Naive thymus-derived CD8-positive, alpha-beta T cell (primary cell): ENCODE measurements around the gene JARID2. TPM values are rescaled to one million over a fixed set of nuclear protein-coding genes. Genes with fewer than 3 reads are reported as not detected.

Experiments used
- ATAC-seq, 2 donors: fragments of 150-1000 bp; cut with Tn5 transposase in 1 of 2; sonication (Bioruptor Pico), chemical (Tn5 transposase) in 1 of 2; 1 replicate in 1 of 2; 2 replicates in 1 of 2; pipeline ENCODE4 v1.10.0; 2021; ENCODE audit warnings: mild to moderate bottlenecking in 2 of 2, moderate library complexity in 2 of 2
- POLR2A ChIA-PET: fragments of 350-600 bp; sonication (Branson Sonifier 250); formaldehyde crosslinking; loops from one replicate; lab custom pipeline; 2021; ENCODE audit warnings: antibody characterized with exemption; lab: Charles Lee
- DNase-seq, 10 donors: peaks; one replicate each; pipeline versions ENCODE4 v3.0.0 to v3.0.0-alpha.2; 2020 to 2022
- H3K27ac Mint-ChIP-seq, 10 donors: one replicate each; pipeline ENCODE4 v1.8.0; 2020 to 2022; ENCODE audit warnings: mild to moderate bottlenecking in 10 of 10, mixed read lengths in 10 of 10, moderate library complexity in 4 of 10, inconsistent platforms in 1 of 10
- H3K27me3 Mint-ChIP-seq, 5 donors: one replicate each; pipeline ENCODE4 v1.8.0; 2021 to 2022; ENCODE audit warnings: mixed read lengths in 5 of 5
- H3K36me3 Mint-ChIP-seq, 3 donors: one replicate each; pipeline ENCODE4 v1.8.0; 2020 to 2022; ENCODE audit warnings: mixed read lengths in 3 of 3, mild to moderate bottlenecking in 2 of 3, inconsistent platforms in 1 of 3
- H3K4me1 Mint-ChIP-seq, 4 donors: one replicate each; pipeline ENCODE4 v1.8.0; 2021 to 2022; ENCODE audit warnings: mixed read lengths in 4 of 4
- H3K4me3 Mint-ChIP-seq, 10 donors: one replicate each; pipeline ENCODE4 v1.8.0; 2020 to 2022; ENCODE audit warnings: mild to moderate bottlenecking in 10 of 10, mixed read lengths in 10 of 10, moderate library complexity in 6 of 10, inconsistent platforms in 1 of 10
- H3K9me3 Mint-ChIP-seq, 9 donors: one replicate each; pipeline ENCODE4 v1.8.0; 2020 to 2022; ENCODE audit warnings: mixed read lengths in 9 of 9, mild to moderate bottlenecking in 3 of 9, inconsistent platforms in 1 of 9, moderate library complexity in 1 of 9
- polyA plus RNA-seq, 3 donors: library from polyadenylated mRNA; unstranded; fragments of 300-500 nt; fragmentation: Illumina TruSeq; gene quantifications; one replicate each; pipeline ENCODE4 v1.2.3, GENCODE V29; 2021
- total RNA-seq, 8 experiments: library from RNA in 2 of 8; stranded (reverse) in 2 of 8; gene quantifications; one replicate each; pipeline ENCODE4 v1.2.3 and lab custom pipeline; 2021 to 2026

Gene JARID2
- total and polyA plus RNA-seq, 5 experiments from 2014 or later: 7.6 to 23.5 (median 11.8) TPM

DNA sequence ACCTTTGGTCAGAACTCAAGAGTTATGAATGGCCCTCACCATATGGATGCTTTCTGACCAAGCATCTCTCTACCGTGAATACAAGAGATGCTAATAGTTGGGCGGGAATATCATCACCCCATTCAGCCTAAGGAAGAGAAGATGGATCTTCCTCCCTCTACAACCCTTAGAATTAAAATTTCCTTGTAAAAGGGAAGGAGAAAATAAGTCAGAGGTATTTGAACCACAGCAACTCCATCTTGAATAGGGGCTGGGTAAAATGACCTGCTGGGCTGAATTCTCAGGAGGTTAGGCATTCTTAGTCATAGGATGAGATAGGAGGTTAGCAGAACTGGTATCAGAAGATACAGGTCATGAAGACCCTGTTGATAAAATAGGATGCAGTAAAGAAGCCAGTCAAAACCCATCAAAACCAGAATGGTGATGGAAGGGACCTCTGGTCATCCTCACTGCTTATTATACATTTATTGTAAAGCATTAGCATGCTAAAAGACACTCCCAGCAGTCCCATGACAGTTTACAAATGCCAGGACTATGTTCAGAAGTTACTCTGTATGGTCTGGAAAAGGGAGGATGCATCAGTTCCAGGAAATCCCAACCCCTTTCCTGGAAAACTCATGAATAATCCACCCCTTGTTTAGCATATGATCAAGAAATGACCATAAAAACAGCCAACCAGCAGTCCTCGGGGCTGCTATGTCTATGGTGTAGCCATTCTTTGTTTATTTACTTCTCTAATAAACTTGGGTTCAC lies 315.8 kb downstream of the JARID2 start:
- DNase-seq (no peak), ATAC-seq (no peak)
- Mint-ChIP-seq H3K27ac (no peak overlapping the region), H3K27me3 (no peaks in the 10 kb centered on the region), H3K4me1 (peaks cover 6 to 19% (median 17%) of the 10 kb centered on the region in 4 donors), H3K4me3 (no peak overlapping the region), H3K9me3 (no peaks in the 10 kb centered on the region), H3K36me3 (peaks cover 0 to 4% (median 3%) of the 10 kb centered on the region in 3 donors)
- POLR2A ChIA-PET: no interaction called here

GRCh38 chr6:15562977-15563376 lies 317.1 kb downstream of the JARID2 start:
- Mint-ChIP-seq H3K27ac (peak overlapping the region in 1 of 10 donors; percentile 14), H3K4me3 (no peak overlapping the region), H3K4me1 (peaks cover 4 to 18% (median 16%) of the 10 kb centered on the region in 4 donors), H3K9me3 (no peaks in the 10 kb centered on the region), H3K36me3 (peaks cover 0 to 4% (median 3%) of the 10 kb centered on the region in 3 donors), H3K27me3 (no peaks in the 10 kb centered on the region)
- POLR2A ChIA-PET: no interaction called here
- no peak for ATAC-seq
- DNase-seq: no peak

DNA sequence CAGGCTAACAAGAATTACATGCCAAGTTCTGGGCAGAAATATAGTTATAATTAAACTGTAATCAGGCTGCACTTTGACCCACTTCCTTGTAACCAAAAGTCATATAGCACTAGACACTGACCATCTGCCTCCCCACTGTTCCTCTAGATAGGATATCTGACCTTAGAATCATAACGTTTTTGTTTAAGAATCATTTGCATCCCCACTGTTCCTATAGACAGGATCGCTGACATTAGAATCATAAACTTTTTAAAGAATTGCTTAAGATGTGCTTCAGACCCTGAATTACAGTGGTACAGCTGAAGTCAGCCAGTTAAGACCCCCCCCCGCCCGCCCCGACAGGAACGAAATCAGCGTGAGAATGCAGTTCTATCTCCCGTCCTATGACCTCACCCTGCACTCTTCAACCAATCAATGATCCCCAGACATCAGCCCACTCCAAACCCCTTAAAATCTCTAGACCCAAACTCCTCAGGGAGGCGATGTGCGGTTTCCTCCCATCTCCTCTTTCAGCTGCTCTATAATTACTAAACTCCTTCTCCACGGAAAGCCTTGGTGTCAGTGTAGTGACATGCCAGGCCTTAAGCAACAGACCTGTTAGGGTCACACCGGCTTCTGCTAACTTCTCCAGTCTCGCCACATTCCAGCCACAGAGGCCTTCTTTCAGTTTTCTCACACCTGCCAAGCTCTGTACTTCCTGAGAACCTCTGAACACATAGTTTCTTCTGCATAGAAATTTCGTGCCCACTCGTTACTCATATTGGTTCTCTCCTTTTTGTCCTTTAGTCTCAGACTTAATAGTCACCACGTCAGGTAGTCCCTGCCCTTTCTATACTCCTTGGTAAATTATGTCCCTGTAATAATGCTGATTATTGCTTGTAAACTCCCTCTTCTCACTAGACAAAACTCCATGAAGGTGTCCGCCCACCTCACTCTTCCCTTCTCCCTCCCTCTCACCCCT lies 323.4 kb downstream of the JARID2 start:
- no peak for ATAC-seq
- POLR2A ChIA-PET: no interaction called here

DNA sequence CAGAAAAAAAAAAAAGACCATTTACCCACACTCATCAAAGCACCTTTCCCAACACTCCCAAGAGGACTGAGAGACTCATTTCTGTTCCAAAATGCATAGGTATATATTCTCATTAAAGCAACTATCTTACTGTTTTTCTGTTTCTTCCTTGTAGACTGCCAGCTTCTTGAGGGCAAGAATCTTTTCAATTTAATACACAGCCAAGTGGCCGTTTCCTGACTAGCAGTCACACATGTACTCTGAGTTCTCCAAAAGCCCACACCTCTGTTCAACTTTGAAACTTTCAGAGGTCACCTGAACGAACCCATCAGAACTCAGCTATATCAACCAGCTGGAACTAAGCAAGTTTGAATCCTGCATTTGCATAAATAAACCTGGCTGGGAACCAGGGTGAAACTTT lies 324.3 kb downstream of the JARID2 start:
- Mint-ChIP-seq H3K4me3 (no peak overlapping the region), H3K27me3 (no peaks in the 10 kb centered on the region), H3K36me3 (peaks cover 0 to 23% (median 14%) of the 10 kb centered on the region in 3 donors), H3K27ac (peak overlapping the region in 1 of 10 donors; percentile 12), H3K4me1 (peaks cover 10 to 28% (median 13%) of the 10 kb centered on the region in 4 donors), H3K9me3 (no peaks in the 10 kb centered on the region)
- POLR2A ChIA-PET: no interaction called here
- DNase-seq: no peak
- no peak for ATAC-seq

More for the DNA sequence above, 323.4 kb downstream of the JARID2 start:
- Mint-ChIP-seq H3K9me3 (no peaks in the 10 kb centered on the region), H3K4me1 (peaks cover 10 to 27% (median 13%) of the 10 kb centered on the region in 4 donors), H3K27ac (peak overlapping the region in 2 of 10 donors; percentile 9 to 12), H3K4me3 (no peak overlapping the region), H3K36me3 (peaks cover 0 to 23% (median 10%) of the 10 kb centered on the region in 3 donors), H3K27me3 (no peaks in the 10 kb centered on the region)
- no peak for DNase-seq
